Gastrocnemius medialis (tissue), 4 donors: Measurements from ENCODE around the gene AGTR1. TPM values are rescaled to one million over a fixed set of nuclear protein-coding genes. Genes with fewer than 3 reads are reported as not detected.
"Not testable (repeated sequence)": the region's sequence is repeated elsewhere in the genome, so short reads cannot be mapped to it uniquely, and the experiment has no call there.

ENCODE experiments used
- ATAC-seq, 2 donors: fragments of 150-250 bp; one replicate each; pipeline ENCODE4 v1.9.1; 2016
- DNase-seq, 2 donors: peaks; one replicate each; pipeline ENCODE4 v3.0.0-alpha.2; 2019
- H3K27ac ChIP-seq, 4 donors: fragments of 200-600 bp; sonication (generic); 1 replicate in 1 of 4; 2 replicates in 3 of 4; pipeline ENCODE4 v1.5.1; 2016 to 2018; ENCODE audit warnings: mild to moderate bottlenecking in 2 of 4, moderate library complexity in 1 of 4
- H3K27me3 ChIP-seq, 3 donors: fragments of 200-600 bp; sonication (generic) in 2 of 3; 1 replicate in 1 of 3; 2 replicates in 2 of 3; pipeline versions ENCODE4 v1.5.1 to v1.6.0; 2016 to 2019; ENCODE audit warnings: mild to moderate bottlenecking in 1 of 3, moderate library complexity in 1 of 3
- H3K36me3 ChIP-seq, 2 donors: fragments of 200-600 bp; sonication (generic) in 1 of 2; one replicate each; pipeline ENCODE4 v1.5.1; 2017 to 2018
- H3K4me1 ChIP-seq, 2 donors: fragments of 200-600 bp; sonication (generic) in 1 of 2; one replicate each; pipeline ENCODE4 v1.5.1; 2016 to 2017; ENCODE audit warnings: mild to moderate bottlenecking in 2 of 2
- H3K4me3 ChIP-seq, 4 donors: fragments of 200-600 bp; sonication (generic) in 3 of 4; 1 replicate in 1 of 4; 2 replicates in 3 of 4; pipeline ENCODE4 v1.5.1; 2016 to 2019; ENCODE audit warnings: mild to moderate bottlenecking in 2 of 4
- H3K9me3 ChIP-seq, 3 donors: fragments of 200-600 bp; sonication (generic) in 2 of 3; 1 replicate in 1 of 3; 2 replicates in 2 of 3; pipeline ENCODE4 v1.5.1; 2016 to 2019
- POLR2A ChIP-seq, 2 donors: fragments of 450-650 bp; IDR thresholded peaks; one replicate each; pipeline ENCODE4 v1.6.1; 2017; ENCODE audit warnings: antibody characterized with exemption in 2 of 2, mild to moderate bottlenecking in 2 of 2, moderate library complexity in 2 of 2
- in situ Hi-C, 4 donors: fragments of 200-750 bp; cut with MboI; loops; one replicate each; pipeline versions ENCODE4 v1.15.0 to v1.8.0; 2017; ENCODE audit warnings: low sequenced_read_pairs in 4 of 4
- intact Hi-C: fragments of 100-400 bp; cut with DNase I; formaldehyde crosslinking; loops from one replicate; pipeline ENCODE4 v1.15.1; 2023; ENCODE audit warnings: low total_unique reads
- total RNA-seq, 4 donors: library from RNA; depleted of rRNA; stranded (reverse); fragments of >200 nt; gene quantifications; one replicate each; pipeline versions ENCODE4 v1.1.0 to v1.2.3, GENCODE V29; 2016
- TF ChIP-seq, protein P1 (sequence below), 5 experiments: fragments of 450-650 bp in 3 of 5; fragments of 200-600 bp in 2 of 5; sonication (generic) in 2 of 5; IDR thresholded peaks in 4 of 5; conservative IDR thresholded peaks in 1 of 5; 1 replicate in 4 of 5; 2 replicates in 1 of 5; pipeline ENCODE4 v1.5.1; 2016 to 2019; ENCODE audit warnings: antibody characterized with exemption in 5 of 5, mild to moderate bottlenecking in 3 of 5, moderate library complexity in 3 of 5

The AGTR1 gene
- total RNA-seq, 4 donors from 2014 or later: 12.7 to 32.1 (median 14.5) TPM

- in situ Hi-C loops (no loop called here), intact Hi-C loops (no loop called here)
- TF ChIP-seq, protein P1, sequence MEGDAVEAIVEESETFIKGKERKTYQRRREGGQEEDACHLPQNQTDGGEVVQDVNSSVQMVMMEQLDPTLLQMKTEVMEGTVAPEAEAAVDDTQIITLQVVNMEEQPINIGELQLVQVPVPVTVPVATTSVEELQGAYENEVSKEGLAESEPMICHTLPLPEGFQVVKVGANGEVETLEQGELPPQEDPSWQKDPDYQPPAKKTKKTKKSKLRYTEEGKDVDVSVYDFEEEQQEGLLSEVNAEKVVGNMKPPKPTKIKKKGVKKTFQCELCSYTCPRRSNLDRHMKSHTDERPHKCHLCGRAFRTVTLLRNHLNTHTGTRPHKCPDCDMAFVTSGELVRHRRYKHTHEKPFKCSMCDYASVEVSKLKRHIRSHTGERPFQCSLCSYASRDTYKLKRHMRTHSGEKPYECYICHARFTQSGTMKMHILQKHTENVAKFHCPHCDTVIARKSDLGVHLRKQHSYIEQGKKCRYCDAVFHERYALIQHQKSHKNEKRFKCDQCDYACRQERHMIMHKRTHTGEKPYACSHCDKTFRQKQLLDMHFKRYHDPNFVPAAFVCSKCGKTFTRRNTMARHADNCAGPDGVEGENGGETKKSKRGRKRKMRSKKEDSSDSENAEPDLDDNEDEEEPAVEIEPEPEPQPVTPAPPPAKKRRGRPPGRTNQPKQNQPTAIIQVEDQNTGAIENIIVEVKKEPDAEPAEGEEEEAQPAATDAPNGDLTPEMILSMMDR (IDR thresholded peaks at IDR 0.05 in 4 of 5, conservative IDR thresholded peaks at IDR 0.05 in 1 of 5): no peak
- TF ChIP-seq POLR2A (IDR thresholded peaks at IDR 0.05): no peak
- no peak overlapping the region for H3K27ac ChIP-seq
- H3K36me3 ChIP-seq: no peaks in the 10 kb centered on the region
- H3K27me3 ChIP-seq: no peaks in the 10 kb centered on the region
- ATAC-seq: no peak
- no peak for DNase-seq
- H3K9me3 ChIP-seq: no peaks in the 10 kb centered on the region
- no peak overlapping the region for H3K4me3 ChIP-seq
- no peaks in the 10 kb centered on the region for H3K4me1 ChIP-seq
These were observed 76.1 kb downstream of the AGTR1 start for GRCh38 chr3:148773805-148774204.

GRCh38 chr3:148778926-148779325, 81.2 kb downstream of the AGTR1 start:
- ATAC-seq (no peak), DNase-seq (no peak)
- Histone ChIP-seq H3K4me3 (no peak overlapping the region), H3K27ac (no peak overlapping the region), H3K27me3 (no peaks in the 10 kb centered on the region), H3K9me3 (no peaks in the 10 kb centered on the region), H3K36me3 (no peaks in the 10 kb centered on the region), H3K4me1 (no peaks in the 10 kb centered on the region)
- intact Hi-C loops (no loop called here), in situ Hi-C loops (no loop called here)
- TF ChIP-seq, protein P1 (IDR thresholded peaks at IDR 0.05 in 4 of 5, conservative IDR thresholded peaks at IDR 0.05 in 1 of 5): no peak
- TF ChIP-seq POLR2A (IDR thresholded peaks at IDR 0.05): no peak

GRCh38 chr3:148785026-148785425, 87.3 kb downstream of the AGTR1 start:
- H3K27ac ChIP-seq, ATAC-seq, H3K4me3 ChIP-seq, H3K36me3 ChIP-seq, H3K9me3 ChIP-seq, H3K4me1 ChIP-seq, DNase-seq, intact Hi-C loops, in situ Hi-C loops, H3K27me3 ChIP-seq: not testable (repeated sequence)

- H3K27ac ChIP-seq, H3K9me3 ChIP-seq, intact Hi-C loops, H3K4me1 ChIP-seq, DNase-seq, in situ Hi-C loops, ATAC-seq, H3K4me3 ChIP-seq, H3K36me3 ChIP-seq, H3K27me3 ChIP-seq: not testable (repeated sequence)
These were observed 88.5 kb downstream of the AGTR1 start for GRCh38 chr3:148786159-148786558.

GRCh38 chr3:148789146-148789545, 91.4 kb downstream of the AGTR1 start:
- peak; percentile 30 to 37 for ATAC-seq
- in situ Hi-C loops (no loop called here), intact Hi-C loops (no loop called here)
- no peaks in the 10 kb centered on the region for H3K9me3 ChIP-seq
- H3K36me3 ChIP-seq: no peaks in the 10 kb centered on the region
- H3K27me3 ChIP-seq: no peaks in the 10 kb centered on the region
- TF ChIP-seq POLR2A (IDR thresholded peaks at IDR 0.05): no peak
- TF ChIP-seq, protein P1 (IDR thresholded peaks at IDR 0.05 in 4 of 5, conservative IDR thresholded peaks at IDR 0.05 in 1 of 5): no peak
- H3K4me1 ChIP-seq: no peaks in the 10 kb centered on the region
- no peak overlapping the region for H3K4me3 ChIP-seq
- peak overlapping the region in 1 of 4 donors; percentile 9 for H3K27ac ChIP-seq
- peak in 1 of 2 donors; percentile 13 for DNase-seq

DNA sequence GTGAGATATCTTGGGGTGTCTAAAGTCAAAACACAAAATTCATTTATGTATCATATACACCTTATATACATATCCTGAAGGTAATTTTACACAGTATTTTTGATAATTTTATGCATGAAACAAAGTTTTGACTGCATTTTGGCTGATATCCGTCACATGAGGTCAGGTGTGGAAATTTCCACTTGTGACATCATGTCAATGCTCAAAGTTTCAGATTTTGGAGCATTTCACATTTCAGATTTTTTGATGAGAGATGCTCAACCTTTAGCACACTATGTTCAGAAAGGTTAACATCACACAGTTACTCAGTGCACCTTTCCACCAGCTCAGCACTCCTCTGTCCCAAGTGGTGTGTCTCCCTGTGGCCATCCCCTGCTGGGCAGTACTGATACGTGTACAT, 92.2 kb downstream of the AGTR1 start:
- H3K36me3 ChIP-seq: no peaks in the 10 kb centered on the region
- no peaks in the 10 kb centered on the region for H3K9me3 ChIP-seq
- no peak for DNase-seq
- H3K27ac ChIP-seq: peak overlapping the region; percentile 34 to 48 (median 42)
- TF ChIP-seq POLR2A (IDR thresholded peaks at IDR 0.05): no peak
- TF ChIP-seq, protein P1 (IDR thresholded peaks at IDR 0.05 in 4 of 5, conservative IDR thresholded peaks at IDR 0.05 in 1 of 5): no peak
- ATAC-seq: no peak
- in situ Hi-C loops: no loop called here
- intact Hi-C loops: no loop called here
- no peaks in the 10 kb centered on the region for H3K4me1 ChIP-seq
- no peaks in the 10 kb centered on the region for H3K27me3 ChIP-seq
- H3K4me3 ChIP-seq: no peak overlapping the region
